K562 (cell line): ENCODE results near the gene HOXD4. TPM values are rescaled to one million over a fixed set of nuclear protein-coding genes. Genes with fewer than 3 reads are reported as not detected.

Experiments
- ATAC-seq: fragments of 200-7000 bp; cut with Tn5 transposase; 3 replicates; pipeline ENCODE4 v1.9.1; 2020; ENCODE audit warnings: moderate library complexity
- BruUV-seq: library from RNA; stranded (reverse); fragments of 400-500 nt; replicated peaks from 2 replicates; lab custom pipeline; 2021; lab: Mats Ljungman, UMichigan
- CTCF ChIA-PET: fragments of 300-600 bp; formaldehyde crosslinking; extraction: SDS; loops from one replicate; lab custom pipeline; 2021; ENCODE audit warnings: low intra/inter-chr PET ratio; lab: Yijun Ruan, JAX
- POLR2A ChIA-PET: fragments of 300-600, 350-650 bp; sonication (Branson Sonifier 250); formaldehyde crosslinking; extraction: SDS; loops from one replicate; lab custom pipeline; 2021; ENCODE audit warnings: antibody characterized with exemption, inconsistent platforms; lab: Yijun Ruan, JAX
- DNase-seq, 4 experiments: peaks; one replicate each; pipeline versions ENCODE4 v3.0.0 to v3.0.0-alpha.2; 2011 to 2018; ENCODE audit warnings: low spot score in 3 of 4, mixed read lengths in 3 of 4; ENCODE audit errors: extremely low read depth in 1 of 4
- FAIRE-seq: peaks from 2 replicates; lab custom pipeline; 2011; peaks lifted over from hg19 to GRCh38; lab: Jason Lieb, UNC
- H2AFZ ChIP-seq: 2 replicates; pipeline ENCODE4 v1.6.0; 2011; ENCODE audit warnings: low read depth, low read length, control low read depth, inconsistent platforms
- H3K27ac ChIP-seq: fragments of 200-600 bp; 3 replicates; pipeline ENCODE4 v1.8.0; 2011; ENCODE audit warnings: low read depth, mild to moderate bottlenecking, control low read depth, inconsistent platforms, low read length, moderate library complexity, mixed read lengths; ENCODE audit errors: extremely low read depth
- H3K27me3 ChIP-seq, 2 experiments: fragments of 300-600 bp in 1 of 2; 2 replicates in 1 of 2; 3 replicates in 1 of 2; pipeline versions ENCODE4 v1.6.0 to v1.8.0; 2011; ENCODE audit warnings: inconsistent platforms in 2 of 2, low read length in 2 of 2, mild to moderate bottlenecking in 1 of 2, mixed read lengths in 1 of 2, moderate library complexity in 1 of 2; ENCODE audit not compliant: control insufficient read depth in 2 of 2, insufficient read depth in 2 of 2
- H3K36me3 ChIP-seq: fragments of 300-600 bp; 3 replicates; pipeline ENCODE4 v1.8.0; 2011; ENCODE audit warnings: mild to moderate bottlenecking, low read length, inconsistent platforms; ENCODE audit not compliant: control insufficient read depth, insufficient read depth
- H3K4me1 ChIP-seq, 2 experiments: fragments of 200-600 bp in 1 of 2; replicated peaks in 1 of 2; 2 replicates in 1 of 2; 3 replicates in 1 of 2; pipeline versions ENCODE4 v1.5.1 to v1.8.0; 2011; ENCODE audit warnings: inconsistent platforms in 2 of 2, low read length in 2 of 2, mild to moderate bottlenecking in 1 of 2, mixed read lengths in 1 of 2, moderate library complexity in 1 of 2; ENCODE audit not compliant: control insufficient read depth in 2 of 2, insufficient read depth in 2 of 2
- H3K4me2 ChIP-seq: 2 replicates; pipeline ENCODE4 v1.6.1; 2011; ENCODE audit warnings: low read length, control low read depth, inconsistent platforms, mixed read lengths; ENCODE audit not compliant: insufficient read depth
- H3K4me3 ChIP-seq: fragments of 200-600 bp; sonication (generic), shearing (Covaris generic); 2 replicates; pipeline ENCODE4 v1.5.1; 2016; ENCODE audit warnings: control low read depth, inconsistent platforms
- H3K79me2 ChIP-seq: fragments of 200-600 bp; 3 replicates; pipeline ENCODE4 v1.8.0; 2011; ENCODE audit warnings: low read length, inconsistent platforms; ENCODE audit not compliant: control insufficient read depth, insufficient read depth
- H3K9ac ChIP-seq, 2 experiments: 2 replicates each; pipeline versions ENCODE4 v1.6.0 to v1.6.1; 2011; ENCODE audit warnings: low read depth in 2 of 2, low read length in 2 of 2, control low read depth in 1 of 2, inconsistent platforms in 1 of 2, mild to moderate bottlenecking in 1 of 2, mixed read lengths in 1 of 2; ENCODE audit not compliant: insufficient read depth in 1 of 2
- H3K9me1 ChIP-seq: one replicate; pipeline ENCODE4 v1.6.0; 2011; ENCODE audit warnings: inconsistent platforms, mild to moderate bottlenecking, low read length, moderate library complexity; ENCODE audit not compliant: control insufficient read depth, insufficient read depth
- H3K9me3 ChIP-seq: replicated peaks from 2 replicates; pipeline ENCODE4 v1.5.1; 2011; ENCODE audit warnings: low read depth, low read length, inconsistent platforms; ENCODE audit not compliant: control insufficient read depth, insufficient read depth
- H4K20me1 ChIP-seq: replicated peaks from 2 replicates; pipeline ENCODE4 v1.6.1; 2011; ENCODE audit warnings: low read length, inconsistent platforms, mixed read lengths; ENCODE audit not compliant: control insufficient read depth, insufficient read depth
- AFF1 ChIP-seq, 2 experiments: fragments of 450-650 bp; IDR thresholded peaks; 2 replicates each; pipeline ENCODE4 v1.6.1; 2018; ENCODE audit warnings: mild to moderate bottlenecking in 2 of 2, low read depth in 1 of 2; ENCODE audit not compliant: partially characterized antibody in 2 of 2
- CCAR2 ChIP-seq: fragments of 200-400 bp; formaldehyde crosslinking; IDR thresholded peaks from 2 replicates; pipeline ENCODE4 v1.6.1; 2017; ENCODE audit warnings: mild to moderate bottlenecking, low read depth, low read length
- FOXK1 ChIP-seq: sonication (generic); formaldehyde crosslinking; IDR thresholded peaks from 2 replicates; pipeline ENCODE4 v1.8.0; 2022; ENCODE audit warnings: missing genetic modification reagents, mild to moderate bottlenecking, borderline replicate concordance
- ILK ChIP-seq: fragments of 450-650 bp; IDR thresholded peaks from 2 replicates; pipeline ENCODE4 v1.6.1; 2016; ENCODE audit warnings: missing genetic modification characterization, low read depth, mild to moderate bottlenecking, missing compliant biosample characterization, moderate library complexity, borderline replicate concordance
- KDM4B ChIP-seq, 2 experiments: fragments of 450-650 bp in 1 of 2; sonication (generic) in 1 of 2; IDR thresholded peaks; 2 replicates each; pipeline ENCODE4 v1.6.1; 2016 to 2017; ENCODE audit warnings: borderline replicate concordance in 2 of 2, antibody characterized with exemption in 1 of 2, low read depth in 1 of 2, mild to moderate bottlenecking in 1 of 2
- LARP7 ChIP-seq: fragments of 450-650 bp; IDR thresholded peaks from 2 replicates; pipeline ENCODE4 v1.6.1; 2016
- NCOA4 ChIP-seq: fragments of 450-650 bp; IDR thresholded peaks from 2 replicates; pipeline ENCODE4 v1.6.1; 2018; ENCODE audit warnings: mild to moderate bottlenecking; ENCODE audit not compliant: partially characterized antibody
- NFE2 ChIP-seq: IDR thresholded peaks from 2 replicates; pipeline ENCODE4 v1.6.1; 2014; ENCODE audit warnings: antibody characterized with exemption, low read depth
- NONO ChIP-seq, 2 experiments: fragments of 200-400 bp in 1 of 2; fragments of 450-650 bp in 1 of 2; formaldehyde crosslinking in 1 of 2; IDR thresholded peaks; 2 replicates each; pipeline ENCODE4 v1.6.1; 2017; ENCODE audit warnings: low read depth in 2 of 2, mild to moderate bottlenecking in 2 of 2, moderate library complexity in 2 of 2, low read length in 1 of 2
- PHB2 ChIP-seq: fragments of 450-650 bp; IDR thresholded peaks from 2 replicates; pipeline ENCODE4 v1.6.1; 2017; ENCODE audit warnings: low read depth
- POLR2AphosphoS2 ChIP-seq: IDR thresholded peaks from 2 replicates; pipeline ENCODE4 v1.6.1; 2012; ENCODE audit warnings: low read length, improper control_type of control experiment
- RB1 ChIP-seq: fragments of 450-650 bp; IDR thresholded peaks from 2 replicates; pipeline ENCODE4 v1.6.1; 2017; ENCODE audit warnings: low read depth, mild to moderate bottlenecking
- SMARCA5 ChIP-seq: fragments of 450-650 bp; IDR thresholded peaks from 2 replicates; pipeline ENCODE4 v1.6.1; 2016
- ZNF165 ChIP-seq: fragments of 250-450 bp; sonication (Bioruptor Pico); IDR thresholded peaks from 2 replicates; pipeline ENCODE4 v1.4.0; 2020; ENCODE audit warnings: borderline replicate concordance
- ZNF224 ChIP-seq: sonication (generic); formaldehyde crosslinking; IDR thresholded peaks from 2 replicates; pipeline ENCODE4 v1.8.0; 2022; ENCODE audit warnings: mild to moderate bottlenecking, missing genetic modification reagents
- ZNF253 ChIP-seq: fragments of 250-450 bp; sonication (Bioruptor Pico); conservative IDR thresholded peaks from 2 replicates; pipeline ENCODE4 v1.6.1; 2021; ENCODE audit warnings: mild to moderate bottlenecking
- ZNF780A ChIP-seq: fragments of 250-450 bp; sonication (Bioruptor Pico); IDR thresholded peaks from 2 replicates; pipeline ENCODE4 v1.5.0; 2021; ENCODE audit warnings: mild to moderate bottlenecking
- WGBS: fragments of 100-300 bp; shearing (Covaris generic); methylation state at CpG from one replicate; pipeline ENCODE4 v1.1.6; 2016; ENCODE audit warnings: low coverage, mixed read lengths; ENCODE audit not compliant: insufficient coverage; ENCODE audit errors: missing lambda C conversion rate; 5-methylcytosine and 5-hydroxymethylcytosine counted together
- in situ Hi-C: fragments of 300-500 bp; cut with MboI; formaldehyde crosslinking; loops from 4 replicates; pipeline ENCODE4 v1.15.0; 2018; ENCODE audit warnings: inconsistent platforms, mixed read lengths
- intact Hi-C: fragments of 100-400 bp; cut with micrococcal nuclease; formaldehyde crosslinking; loops from 2 replicates; pipeline ENCODE4 v1.14.2; 2022
- polyA plus RNA-seq, 8 experiments: library from polyadenylated mRNA; depleted of rRNA in 4 of 8; stranded (reverse) in 5 of 8; unstranded in 3 of 8; fragments of >200 nt; fragmentation: Nextera tagmentation in 2 of 8; fragmentation: Illumina TruSeq in 1 of 8; extraction: Ambion mirVana in 2 of 8; extraction: Trizol in 1 of 8; gene quantifications; 2 replicates each; pipeline versions ENCODE4 v1.2.1 to v1.2.3, GENCODE V29; 2011 to 2014; ENCODE audit warnings: inconsistent platforms in 1 of 8, missing spikeins in 1 of 8
- total RNA-seq, 7 experiments: library from RNA; depleted of rRNA in 6 of 7; stranded (reverse); fragments of >200 nt in 6 of 7; fragmentation: Illumina TruSeq in 2 of 7; extraction: Trizol in 2 of 7; gene quantifications; 2 replicates each; pipeline versions ENCODE4 v1.2.1 to v1.2.3, GENCODE V29; 2011 to 2021; ENCODE audit warnings: low replicate concordance in 1 of 7
- TF ChIP-seq, protein P1 (sequence below): sonication (generic); formaldehyde crosslinking; IDR thresholded peaks from 2 replicates; pipeline ENCODE4 v1.8.1; 2023; ENCODE audit warnings: mild to moderate bottlenecking, missing genetic modification reagents, moderate library complexity

HOXD4 gene
- total and polyA plus RNA-seq, 9 of the 15 experiments (the other 6 are each of a cell fraction or from before 2014, with no cell fraction given): not detected

GRCh38 chr2:176150584-176151441 lies 537 bp upstream of the HOXD4 start:
- H4K20me1 ChIP-seq: no peaks in the 10 kb centered on the region; the same call in 1 of the 2 replicates
- no peak overlapping the region for H3K27ac ChIP-seq
- CTCF ChIA-PET: no interaction called here
- no peaks in the 10 kb centered on the region for H3K9me3 ChIP-seq
- POLR2A ChIA-PET: interaction anchor here (0.5 to 1.3 kb wide), 3 partner anchors 11 to 24 kb away, joined by 3 read pairs; no protein-coding TSS in a partner anchor
- intact Hi-C loops (no loop called here), in situ Hi-C loops (no loop called here)
- no TSS peak for BruUV-seq
- under 1% methylated on average over 14 of the region's 14 CpGs for WGBS
- H3K79me2 ChIP-seq: no peaks in the 10 kb centered on the region
- no peaks in the 10 kb centered on the region for H3K9me1 ChIP-seq
- H3K4me3 ChIP-seq: no peak overlapping the region
- no peak for DNase-seq
- no peak for FAIRE-seq
- TF ChIP-seq POLR2AphosphoS2 (no peak), NFE2 (no peak), LARP7 (no peak), ZNF224 (CRISPR knock-in tag) (no peak), SMARCA5 (no peak), ZNF253 (CRISPR knock-in tag) (no peak), ZNF165 (no peak), CCAR2 (no peak), NCOA4 (no peak), FOXK1 (CRISPR knock-in tag) (no peak), RB1 (no peak), KDM4B (IDR thresholded peaks at IDR 0.05; ENCODE audit: borderline replicate concordance in 2 of 2, low read depth in 1 of 2) (no peak), NONO (IDR thresholded peaks at IDR 0.05; ENCODE audit: low read depth in 2 of 2, low read length in 1 of 2) (no peak), PHB2 (no peak), ILK (tag) (no peak), ZNF780A (no peak), AFF1 (IDR thresholded peaks at IDR 0.05; ENCODE audit: low read depth in 1 of 2, partially characterized antibody in 2 of 2) (no peak)
- TF ChIP-seq, protein P1, sequence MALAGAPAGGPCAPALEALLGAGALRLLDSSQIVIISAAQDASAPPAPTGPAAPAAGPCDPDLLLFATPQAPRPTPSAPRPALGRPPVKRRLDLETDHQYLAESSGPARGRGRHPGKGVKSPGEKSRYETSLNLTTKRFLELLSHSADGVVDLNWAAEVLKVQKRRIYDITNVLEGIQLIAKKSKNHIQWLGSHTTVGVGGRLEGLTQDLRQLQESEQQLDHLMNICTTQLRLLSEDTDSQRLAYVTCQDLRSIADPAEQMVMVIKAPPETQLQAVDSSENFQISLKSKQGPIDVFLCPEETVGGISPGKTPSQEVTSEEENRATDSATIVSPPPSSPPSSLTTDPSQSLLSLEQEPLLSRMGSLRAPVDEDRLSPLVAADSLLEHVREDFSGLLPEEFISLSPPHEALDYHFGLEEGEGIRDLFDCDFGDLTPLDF (CRISPR knock-in tag): no peak
- H3K36me3 ChIP-seq: no peaks in the 10 kb centered on the region
- H2AFZ ChIP-seq: no peak overlapping the region
- no peak for ATAC-seq
- peaks cover 0 to 10% of the 10 kb centered on the region in 2 experiments; a peak in 1 of 5 replicates for H3K4me1 ChIP-seq
- no peak overlapping the region for H3K9ac ChIP-seq
- no peak overlapping the region for H3K4me2 ChIP-seq
- peaks cover 69 to 82% of the 10 kb centered on the region in 2 experiments for H3K27me3 ChIP-seq
